Esophagus mucosa (tissue), 1 donor: Measurements from ENCODE around the gene ZKSCAN1. TPM values are rescaled to one million over a fixed set of nuclear protein-coding genes. Genes with fewer than 3 reads are reported as not detected.

Experiments used
- ATAC-seq: fragments of 200-7000 bp; cut with Tn5 transposase; one replicate; pipeline ENCODE4 v1.9.1; 2020
- total RNA-seq: library from RNA; stranded (reverse); gene quantifications from one replicate; pipeline ENCODE4 v1.2.4, GENCODE V29; 2023
- donor health status: DM: yes; HTN: yes; CAD: no.

Gene ZKSCAN1
- total RNA-seq, 1 donor from 2014 or later: 62.4 TPM

GRCh38 chr7:100040575-100040974 is 25.2 kb downstream of the ZKSCAN1 start:
- no peak for ATAC-seq

GRCh38 chr7:100044718-100045117 is 29.3 kb downstream of the ZKSCAN1 start:
- peak; percentile 70 for ATAC-seq

DNA sequence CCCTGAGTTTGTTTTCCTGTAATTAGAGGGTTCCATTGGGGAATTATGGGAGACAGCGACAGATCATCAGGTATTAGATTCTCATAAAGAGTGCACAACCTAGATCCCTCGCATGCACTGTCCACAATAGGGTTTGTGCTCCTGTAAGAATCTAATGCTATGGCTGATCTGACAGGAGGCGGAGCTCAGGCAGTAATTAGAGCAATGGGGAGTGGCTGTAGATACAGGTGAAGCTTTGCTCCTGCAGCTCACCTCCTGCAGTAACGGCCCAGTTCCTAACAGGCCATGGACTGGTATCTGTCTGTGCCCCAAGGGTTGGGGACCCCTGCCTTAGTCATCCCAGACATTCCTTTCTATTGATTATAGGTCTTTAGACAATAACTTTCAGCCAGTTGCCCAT is 33.3 kb downstream of the ZKSCAN1 start:
- no peak for ATAC-seq

GRCh38 chr7:100049441-100050291 is 34.3 kb downstream of the ZKSCAN1 start, which contains the start of gene ZSCAN21:
Gene ZSCAN21, plus strand, starts transcription at chr7:100049774. Its CDS starts 7,233 bp downstream, at chr7:100057007.
- peak; percentile 91 for ATAC-seq

DNA sequence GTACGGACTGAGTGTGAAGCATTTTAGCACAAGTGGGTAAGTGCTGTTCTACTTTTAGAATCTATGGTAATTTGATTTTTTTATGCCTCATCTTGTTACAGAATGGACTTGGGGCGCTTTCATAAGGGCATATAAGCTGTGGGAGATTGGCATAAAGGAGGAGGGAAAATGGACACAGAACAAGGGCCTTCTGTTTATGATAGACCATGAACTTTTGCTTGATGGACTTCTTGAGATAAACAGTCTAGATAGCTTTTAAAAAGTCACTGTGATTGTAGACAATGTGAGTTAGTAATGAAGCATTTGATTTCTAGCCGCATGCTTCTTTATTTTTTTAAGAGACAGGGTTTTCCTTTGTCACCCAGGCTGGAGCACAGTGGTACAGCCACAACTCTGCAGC is 36.2 kb downstream of the ZKSCAN1 start:
- no peak for ATAC-seq

DNA sequence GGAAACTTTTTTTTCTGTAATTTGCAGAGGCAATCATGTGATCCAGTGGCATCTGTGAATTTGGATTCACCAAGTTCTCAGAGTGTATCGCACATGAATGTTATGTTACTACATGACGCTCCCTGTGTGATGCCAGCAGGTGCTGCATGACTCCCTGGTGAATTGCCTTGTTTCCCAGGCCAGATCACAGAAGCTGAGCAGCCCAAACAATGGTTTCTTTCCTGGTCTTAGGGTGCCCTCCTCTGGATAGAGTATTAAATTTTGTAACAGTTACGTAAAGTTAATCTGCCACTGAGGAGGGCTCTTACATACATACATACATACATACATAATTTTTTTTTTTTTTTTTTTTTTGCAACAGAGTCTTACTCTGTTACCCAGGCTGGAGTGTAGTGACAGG is 37.8 kb downstream of the ZKSCAN1 start:
- peak; percentile 82 for ATAC-seq

- no peak for ATAC-seq
Measured at GRCh38 chr7:100057006-100057405, 41.6 kb downstream of the ZKSCAN1 start.

- no peak for ATAC-seq
Measured at GRCh38 chr7:100059251-100059739, 43.9 kb downstream of the ZKSCAN1 start.

DNA sequence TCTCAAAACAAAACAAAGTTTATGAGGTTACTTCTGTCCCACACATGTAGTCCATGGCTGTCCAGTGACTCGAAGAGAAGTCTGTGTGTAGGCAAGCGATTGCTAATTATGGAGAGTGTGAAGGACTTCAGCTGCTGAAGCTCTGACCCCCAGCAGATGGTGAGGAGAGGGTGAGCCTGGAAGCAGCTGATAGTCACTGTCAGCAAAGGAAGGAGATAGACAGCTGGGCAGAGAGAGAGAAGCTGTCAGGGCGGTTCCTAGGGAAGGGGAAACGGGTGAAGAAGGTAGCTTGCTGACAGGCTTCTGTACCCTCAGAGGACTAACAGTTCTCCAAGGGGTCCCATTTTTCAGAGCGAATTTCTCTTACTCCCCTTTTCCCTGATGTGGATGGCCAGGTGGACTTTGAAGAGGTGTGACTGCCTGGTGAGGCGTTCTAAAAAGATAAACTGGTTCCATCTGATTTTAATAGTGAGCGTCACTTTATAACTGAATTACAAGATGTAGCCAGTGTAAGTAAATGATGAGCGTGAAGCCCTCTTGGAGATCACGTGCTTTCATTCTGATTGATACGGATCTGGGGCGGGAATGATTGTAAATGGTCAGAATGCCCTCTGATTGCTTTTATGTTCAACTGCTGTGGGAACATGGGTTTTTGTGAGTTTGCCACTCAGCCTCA is 46.3 kb downstream of the ZKSCAN1 start:
- ATAC-seq: no peak

- no peak for ATAC-seq
Measured at GRCh38 chr7:100063376-100063775, 48.0 kb downstream of the ZKSCAN1 start.

DNA sequence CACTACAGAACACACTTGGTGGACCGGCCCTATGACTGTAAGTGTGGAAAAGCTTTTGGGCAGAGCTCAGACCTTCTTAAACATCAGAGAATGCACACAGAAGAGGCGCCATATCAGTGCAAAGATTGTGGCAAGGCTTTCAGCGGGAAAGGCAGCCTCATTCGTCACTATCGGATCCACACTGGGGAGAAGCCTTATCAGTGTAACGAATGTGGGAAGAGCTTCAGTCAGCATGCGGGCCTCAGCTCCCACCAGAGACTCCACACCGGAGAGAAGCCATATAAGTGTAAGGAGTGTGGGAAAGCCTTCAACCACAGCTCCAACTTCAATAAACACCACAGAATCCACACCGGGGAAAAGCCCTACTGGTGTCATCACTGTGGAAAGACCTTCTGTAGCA is 48.8 kb downstream of the ZKSCAN1 start:
- ATAC-seq: no peak

GRCh38 chr7:100065452-100066186 is 50.2 kb downstream of the ZKSCAN1 start:
- peak; percentile 16 for ATAC-seq

GRCh38 chr7:100066953-100067352 is 51.6 kb downstream of the ZKSCAN1 start:
- no peak for ATAC-seq

- no peak for ATAC-seq
Measured at GRCh38 chr7:100069991-100070390, 54.6 kb downstream of the ZKSCAN1 start.

DNA sequence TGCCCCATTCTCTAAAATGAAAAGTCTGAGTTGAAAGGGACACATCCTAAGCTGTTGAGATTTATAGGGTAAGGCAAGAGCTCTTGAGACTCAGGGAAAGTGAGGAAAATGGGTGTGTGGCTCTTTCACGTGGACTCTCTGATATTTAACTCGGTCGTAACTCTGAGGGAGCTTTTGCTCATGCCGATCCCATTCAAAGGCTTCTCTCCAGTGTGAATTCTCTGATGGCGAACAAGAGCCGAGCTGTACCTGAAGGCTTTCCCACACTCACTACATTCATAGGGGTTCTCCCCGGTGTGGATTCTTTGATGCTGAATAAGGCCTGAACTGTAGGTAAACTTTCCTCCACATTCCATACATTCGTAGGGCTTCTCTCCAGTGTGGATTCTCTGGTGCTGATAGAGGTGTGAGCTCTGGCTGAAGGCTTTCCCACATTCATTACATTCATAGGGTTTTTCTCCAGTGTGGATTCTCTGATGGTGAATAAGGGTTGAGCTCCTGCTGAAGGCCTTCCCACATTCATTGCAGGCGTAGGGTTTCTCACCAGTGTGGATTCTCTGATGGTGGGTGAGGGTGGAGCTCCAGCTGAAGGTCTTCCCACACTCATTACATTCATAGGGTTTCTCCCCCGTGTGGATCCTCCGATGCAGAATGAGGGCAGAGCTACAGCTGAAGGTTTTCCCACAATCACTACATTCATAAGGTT is 55.8 kb downstream of the ZKSCAN1 start:
- no peak for ATAC-seq

GRCh38 chr7:100072462-100072861 is 57.1 kb downstream of the ZKSCAN1 start:
- ATAC-seq: no peak

GRCh38 chr7:100074841-100075240 is 59.4 kb downstream of the ZKSCAN1 start:
- no peak for ATAC-seq

DNA sequence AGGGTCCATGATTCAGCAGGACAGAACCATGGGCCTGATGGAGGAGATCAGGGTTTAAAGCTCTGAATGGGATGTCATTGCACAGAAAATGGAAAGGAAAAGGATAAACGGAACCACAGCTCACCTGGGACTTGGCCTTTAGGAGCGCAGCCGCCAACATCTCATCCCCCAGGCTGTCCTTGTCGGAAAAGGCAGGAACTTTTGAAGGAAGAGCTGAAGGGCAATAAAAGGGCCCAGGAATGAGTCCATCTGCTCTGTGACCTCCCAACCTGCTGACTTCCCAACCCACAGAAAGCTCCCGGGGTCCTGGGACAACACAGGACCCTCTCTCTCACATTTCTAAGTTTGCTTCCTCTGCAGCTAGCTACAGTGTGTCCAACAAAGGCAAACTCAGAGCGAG is 60.0 kb downstream of the ZKSCAN1 start:
- ATAC-seq: no peak

GRCh38 chr7:100077205-100077604 is 61.8 kb downstream of the ZKSCAN1 start:
- ATAC-seq: no peak

- no peak for ATAC-seq
Measured at GRCh38 chr7:100079024-100079560, 63.7 kb downstream of the ZKSCAN1 start.

GRCh38 chr7:100080907-100081534 is 65.6 kb downstream of the ZKSCAN1 start:
- no peak for ATAC-seq
